Measurements from ENCODE around the gene ZNF836. TPM values are rescaled to one million over a fixed set of nuclear protein-coding genes. Genes with fewer than 3 reads are reported as not detected.

The ZNF836 gene
- total RNA-seq, 3 donors from 2014 or later = 9.1 to 16.6 (median 11.1) TPM

DNA sequence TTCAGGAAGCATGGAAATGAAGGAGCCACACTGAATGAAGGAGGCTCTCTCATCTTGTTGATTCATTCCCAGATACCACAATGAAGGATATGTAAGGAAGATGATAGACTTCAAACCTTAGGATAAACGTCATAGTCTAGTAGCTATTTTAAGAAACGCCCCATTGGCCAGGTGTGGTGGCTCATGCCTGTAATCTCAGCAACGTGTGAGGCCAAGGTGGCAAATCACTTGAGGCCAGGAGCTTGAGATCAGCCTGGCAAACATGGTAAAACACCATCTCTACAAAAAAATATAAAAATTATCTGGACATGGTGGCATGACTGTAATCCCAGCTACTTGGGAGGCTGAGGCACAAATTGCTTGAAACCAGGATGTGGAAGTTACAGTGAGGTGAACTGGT, 58.8 kb downstream of the ZNF836 start:
- DNase-seq = no peak
- Histone ChIP-seq H3K4me3 (no peak overlapping the region), H3K9me3 (peaks cover 100% of the 10 kb centered on the region), H3K36me3 (ENCODE audit: low read depth) (peaks cover 10% of the 10 kb centered on the region), H3K4me1 (ENCODE audit: low read depth) (no peaks in the 10 kb centered on the region)
- intact Hi-C loops (cut with DNase I, micrococcal nuclease) = no loop called here
- no peak for ATAC-seq
- TF ChIP-seq, protein P1, sequence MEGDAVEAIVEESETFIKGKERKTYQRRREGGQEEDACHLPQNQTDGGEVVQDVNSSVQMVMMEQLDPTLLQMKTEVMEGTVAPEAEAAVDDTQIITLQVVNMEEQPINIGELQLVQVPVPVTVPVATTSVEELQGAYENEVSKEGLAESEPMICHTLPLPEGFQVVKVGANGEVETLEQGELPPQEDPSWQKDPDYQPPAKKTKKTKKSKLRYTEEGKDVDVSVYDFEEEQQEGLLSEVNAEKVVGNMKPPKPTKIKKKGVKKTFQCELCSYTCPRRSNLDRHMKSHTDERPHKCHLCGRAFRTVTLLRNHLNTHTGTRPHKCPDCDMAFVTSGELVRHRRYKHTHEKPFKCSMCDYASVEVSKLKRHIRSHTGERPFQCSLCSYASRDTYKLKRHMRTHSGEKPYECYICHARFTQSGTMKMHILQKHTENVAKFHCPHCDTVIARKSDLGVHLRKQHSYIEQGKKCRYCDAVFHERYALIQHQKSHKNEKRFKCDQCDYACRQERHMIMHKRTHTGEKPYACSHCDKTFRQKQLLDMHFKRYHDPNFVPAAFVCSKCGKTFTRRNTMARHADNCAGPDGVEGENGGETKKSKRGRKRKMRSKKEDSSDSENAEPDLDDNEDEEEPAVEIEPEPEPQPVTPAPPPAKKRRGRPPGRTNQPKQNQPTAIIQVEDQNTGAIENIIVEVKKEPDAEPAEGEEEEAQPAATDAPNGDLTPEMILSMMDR (IDR thresholded peaks at IDR 0.05) = no peak

DNA sequence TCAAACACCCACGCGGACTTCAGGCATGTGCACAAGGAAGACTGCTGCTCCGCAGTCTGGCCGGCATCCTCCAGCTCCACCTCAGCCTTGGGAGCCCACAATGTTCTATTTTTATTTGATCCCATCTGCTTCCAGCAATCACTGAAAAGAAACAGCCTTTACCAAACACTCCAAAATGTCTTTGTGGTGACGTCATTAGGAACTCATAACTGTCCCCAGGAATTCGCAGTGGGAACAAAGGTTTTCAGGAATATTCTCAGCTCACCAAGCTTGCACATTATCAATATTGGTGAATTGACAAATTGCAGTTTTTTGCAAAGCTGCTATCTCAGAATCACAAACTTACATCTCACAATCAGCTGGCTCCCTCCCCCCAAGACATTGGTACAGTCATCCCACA, 60.6 kb downstream of the ZNF836 start:
- DNase-seq (no peak), ATAC-seq (no peak)
- Histone ChIP-seq H3K4me3 (no peak overlapping the region), H3K36me3 (ENCODE audit: low read depth) (no peaks in the 10 kb centered on the region), H3K4me1 (ENCODE audit: low read depth) (no peaks in the 10 kb centered on the region), H3K9me3 (peaks cover 100% of the 10 kb centered on the region)
- TF ChIP-seq, protein P1 (IDR thresholded peaks at IDR 0.05) = no peak
- intact Hi-C loops (cut with DNase I, micrococcal nuclease) = no loop called here

Other genes with a start within 250 kb of the ZNF836 start
- gene ZNF613, start 244.1 kb downstream of the ZNF836 start, total RNA-seq = 1 to 10 TPM; 6.6 to 9.3 (median 8.0) TPM
- 10 to 100 TPM; 13.5 to 21.8 (median 21.1) TPM for gene ZNF350, start 184.8 kb downstream of the ZNF836 start, total RNA-seq
- gene ZNF615, start 163.4 kb downstream of the ZNF836 start, total RNA-seq = 10 to 100 TPM in 1 of 3 donors, 1 to 10 TPM in 2; 5.0 to 15.5 (median 6.3) TPM
- 1 to 10 TPM; 3.8 to 7.9 (median 4.1) TPM for gene ZNF614, start 143.2 kb downstream of the ZNF836 start, total RNA-seq
- 10 to 100 TPM in 2 of 3 donors, 1 to 10 TPM in 1; 9.1 to 18.4 (median 10.3) TPM for gene ZNF432, start 122.8 kb downstream of the ZNF836 start, total RNA-seq
- gene ZNF841, start 75.9 kb downstream of the ZNF836 start, total RNA-seq = 10 to 100 TPM; 13.4 to 22.4 (median 20.1) TPM
- 10 to 100 TPM in 2 of 3 donors, 1 to 10 TPM in 1; 5.5 to 13.4 (median 11.1) TPM for gene ZNF616, start 31.7 kb downstream of the ZNF836 start, total RNA-seq
- gene PPP2R1A, start 18.4 kb upstream of the ZNF836 start, total RNA-seq = 100 to 1,000 TPM; 212 to 274 (median 273) TPM
- 10 to 100 TPM; 11.4 to 21.0 (median 12.8) TPM for gene ZNF766, start 98.0 kb upstream of the ZNF836 start, total RNA-seq
- 10 to 100 TPM; 12.8 to 16.9 (median 15.0) TPM for gene ZNF480, start 125.5 kb upstream of the ZNF836 start, total RNA-seq
- gene ZNF610, start 164.6 kb upstream of the ZNF836 start, total RNA-seq = 1 to 10 TPM; 1.7 to 3.8 (median 2.1) TPM
- 10 to 100 TPM in 1 of 3 donors, 1 to 10 TPM in 2; 8.6 to 16.7 (median 9.6) TPM for gene ZNF880, start 198.3 kb upstream of the ZNF836 start, total RNA-seq
- 10 to 100 TPM; 11.2 to 21.9 (median 20.8) TPM for gene ZNF528, start 226.2 kb upstream of the ZNF836 start, total RNA-seq